BLaER1 treated with 17β-estradiol and CSF1 and Interleukin-3, amounts not matched to agents 10 nM and 100 nM (cell line): ENCODE measurements around the gene BRINP3.
"Not testable (repeated sequence)": the region's sequence is repeated elsewhere in the genome, so short reads cannot be mapped to it uniquely, and the experiment has no call there.

Source experiments
- H3K27ac ChIP-seq, 11 experiments: shearing (Covaris generic); formaldehyde crosslinking; 2 replicates each; pipeline ENCODE4 v1.8.1; 2022
- H3K27me3 ChIP-seq, 11 experiments: shearing (Covaris generic); formaldehyde crosslinking; 2 replicates each; pipeline ENCODE4 v1.8.1; 2022
- H3K36me3 ChIP-seq, 11 experiments: shearing (Covaris generic); formaldehyde crosslinking; 2 replicates each; pipeline ENCODE4 v1.8.1; 2022
- H3K4me1 ChIP-seq, 10 experiments: shearing (Covaris generic); formaldehyde crosslinking; 2 replicates each; pipeline ENCODE4 v1.8.1; 2022
- H3K4me2 ChIP-seq, 11 experiments: shearing (Covaris generic); formaldehyde crosslinking; 2 replicates each; pipeline ENCODE4 v1.8.1; 2022
- H3K4me3 ChIP-seq, 10 experiments: shearing (Covaris generic); formaldehyde crosslinking; 2 replicates each; pipeline ENCODE4 v1.8.1; 2022
- H3K9ac ChIP-seq, 11 experiments: shearing (Covaris generic); formaldehyde crosslinking; 2 replicates each; pipeline ENCODE4 v1.8.1; 2022
- H3K9me3 ChIP-seq, 11 experiments: shearing (Covaris generic); formaldehyde crosslinking; replicated peaks in 1 of 11; 2 replicates each; pipeline ENCODE4 v1.8.1; 2022
- H4K20me1 ChIP-seq, 11 experiments: shearing (Covaris generic); formaldehyde crosslinking; 2 replicates each; pipeline ENCODE4 v1.8.1; 2022
- Cebpa-rat ChIP-seq, 11 experiments: shearing (Covaris generic); IDR thresholded peaks; 2 replicates each; pipeline ENCODE4 v1.8.1; 2022

The BRINP3 gene

GRCh38 chr1:190138266-190138665, 339.4 kb downstream of the BRINP3 start:
- Histone ChIP-seq H3K27ac (no peak overlapping the region), H3K36me3 (no peaks in the 10 kb centered on the region), H4K20me1 (no peaks in the 10 kb centered on the region), H3K27me3 (no peaks in the 10 kb centered on the region), H3K4me1 (no peaks in the 10 kb centered on the region), H3K4me3 (no peak overlapping the region), H3K9me3 (no peaks in the 10 kb centered on the region), H3K4me2 (no peak overlapping the region), H3K9ac (no peak overlapping the region)
- TF ChIP-seq Cebpa-rat (IDR thresholded peaks at IDR 0.05): no peak

- no peaks in the 10 kb centered on the region for H3K27me3 ChIP-seq
- H3K36me3 ChIP-seq: no peaks in the 10 kb centered on the region
- H4K20me1 ChIP-seq: no peaks in the 10 kb centered on the region
- no peaks in the 10 kb centered on the region for H3K9me3 ChIP-seq
- H3K4me2 ChIP-seq: no peak overlapping the region
- no peak overlapping the region for H3K9ac ChIP-seq
- no peak overlapping the region for H3K27ac ChIP-seq
- no peak for TF ChIP-seq Cebpa-rat (IDR thresholded peaks at IDR 0.05)
- no peak overlapping the region for H3K4me3 ChIP-seq
- H3K4me1 ChIP-seq: no peaks in the 10 kb centered on the region
Measured at GRCh38 chr1:190129366-190129765, 348.3 kb downstream of the BRINP3 start.

- Histone ChIP-seq H3K4me1 (no peaks in the 10 kb centered on the region), H3K9me3 (no peaks in the 10 kb centered on the region), H4K20me1 (no peaks in the 10 kb centered on the region), H3K27me3 (no peaks in the 10 kb centered on the region), H3K4me3 (no peak overlapping the region), H3K36me3 (no peaks in the 10 kb centered on the region), H3K27ac (no peak overlapping the region), H3K4me2 (no peak overlapping the region), H3K9ac (no peak overlapping the region)
- TF ChIP-seq Cebpa-rat (IDR thresholded peaks at IDR 0.05): no peak
Measured at GRCh38 chr1:190126728-190127127, 350.9 kb downstream of the BRINP3 start.

GRCh38 chr1:190124068-190124467, 353.6 kb downstream of the BRINP3 start:
- TF ChIP-seq Cebpa-rat (IDR thresholded peaks at IDR 0.05): no peak
- Histone ChIP-seq H3K36me3 (no peaks in the 10 kb centered on the region), H3K9ac (no peak overlapping the region), H3K4me1 (no peaks in the 10 kb centered on the region), H3K4me3 (no peak overlapping the region), H3K27ac (no peak overlapping the region), H3K9me3 (no peaks in the 10 kb centered on the region), H3K4me2 (no peak overlapping the region), H4K20me1 (no peaks in the 10 kb centered on the region), H3K27me3 (no peaks in the 10 kb centered on the region)

GRCh38 chr1:190120564-190120963, 357.1 kb downstream of the BRINP3 start:
- H3K4me1 ChIP-seq, H3K27me3 ChIP-seq, H3K27ac ChIP-seq, H3K9me3 ChIP-seq, H3K9ac ChIP-seq, H4K20me1 ChIP-seq, H3K4me2 ChIP-seq, H3K4me3 ChIP-seq, H3K36me3 ChIP-seq: not testable (repeated sequence)

- H3K27me3 ChIP-seq: no peaks in the 10 kb centered on the region
- H3K4me2 ChIP-seq: no peak overlapping the region
- no peak overlapping the region for H3K27ac ChIP-seq
- TF ChIP-seq Cebpa-rat (IDR thresholded peaks at IDR 0.05): no peak
- H3K36me3 ChIP-seq: no peaks in the 10 kb centered on the region
- no peaks in the 10 kb centered on the region for H4K20me1 ChIP-seq
- no peak overlapping the region for H3K9ac ChIP-seq
- no peaks in the 10 kb centered on the region for H3K9me3 ChIP-seq
- no peaks in the 10 kb centered on the region for H3K4me1 ChIP-seq
- no peak overlapping the region for H3K4me3 ChIP-seq
Measured at GRCh38 chr1:190119683-190120082, 358.0 kb downstream of the BRINP3 start.

- Histone ChIP-seq H3K9me3 (no peaks in the 10 kb centered on the region), H3K4me1 (no peaks in the 10 kb centered on the region), H3K27ac (no peak overlapping the region), H4K20me1 (no peaks in the 10 kb centered on the region), H3K27me3 (no peaks in the 10 kb centered on the region), H3K9ac (no peak overlapping the region), H3K4me3 (no peak overlapping the region), H3K4me2 (no peak overlapping the region), H3K36me3 (no peaks in the 10 kb centered on the region)
- no peak for TF ChIP-seq Cebpa-rat (IDR thresholded peaks at IDR 0.05)
Measured at GRCh38 chr1:190116921-190117320, 360.7 kb downstream of the BRINP3 start.

- Histone ChIP-seq H3K27me3 (no peaks in the 10 kb centered on the region), H3K9ac (no peak overlapping the region), H3K27ac (no peak overlapping the region), H3K4me2 (no peak overlapping the region), H3K9me3 (no peaks in the 10 kb centered on the region), H4K20me1 (no peaks in the 10 kb centered on the region), H3K4me3 (no peak overlapping the region), H3K4me1 (no peaks in the 10 kb centered on the region), H3K36me3 (no peaks in the 10 kb centered on the region)
- no peak for TF ChIP-seq Cebpa-rat (IDR thresholded peaks at IDR 0.05)
Measured at GRCh38 chr1:190104961-190105360, 372.7 kb downstream of the BRINP3 start.

- H4K20me1 ChIP-seq: no peaks in the 10 kb centered on the region
- H3K9ac ChIP-seq: no peak overlapping the region
- no peaks in the 10 kb centered on the region for H3K27me3 ChIP-seq
- no peak overlapping the region for H3K27ac ChIP-seq
- H3K9me3 ChIP-seq: no peaks in the 10 kb centered on the region
- H3K4me1 ChIP-seq: no peaks in the 10 kb centered on the region
- H3K4me2 ChIP-seq: no peak overlapping the region
- no peaks in the 10 kb centered on the region for H3K36me3 ChIP-seq
- no peak for TF ChIP-seq Cebpa-rat (IDR thresholded peaks at IDR 0.05)
- no peak overlapping the region for H3K4me3 ChIP-seq
Measured at GRCh38 chr1:190102757-190103326, 374.8 kb downstream of the BRINP3 start.

GRCh38 chr1:190101756-190102155, 375.9 kb downstream of the BRINP3 start:
- Histone ChIP-seq H3K4me1 (no peaks in the 10 kb centered on the region), H4K20me1 (no peaks in the 10 kb centered on the region), H3K4me2 (no peak overlapping the region), H3K27ac (no peak overlapping the region), H3K9ac (no peak overlapping the region), H3K36me3 (no peaks in the 10 kb centered on the region), H3K9me3 (no peaks in the 10 kb centered on the region), H3K27me3 (no peaks in the 10 kb centered on the region), H3K4me3 (no peak overlapping the region)
- no peak for TF ChIP-seq Cebpa-rat (IDR thresholded peaks at IDR 0.05)

- Histone ChIP-seq H4K20me1 (no peaks in the 10 kb centered on the region), H3K9me3 (no peaks in the 10 kb centered on the region), H3K9ac (no peak overlapping the region), H3K4me1 (no peaks in the 10 kb centered on the region), H3K36me3 (no peaks in the 10 kb centered on the region), H3K27me3 (no peaks in the 10 kb centered on the region), H3K4me3 (no peak overlapping the region), H3K27ac (no peak overlapping the region), H3K4me2 (no peak overlapping the region)
- no peak for TF ChIP-seq Cebpa-rat (IDR thresholded peaks at IDR 0.05)
Measured at GRCh38 chr1:190098756-190099155, 378.9 kb downstream of the BRINP3 start.
